Measurements from ENCODE around the gene HAP1. TPM values are rescaled to one million over a fixed set of nuclear protein-coding genes. Genes with fewer than 3 reads are reported as not detected.

Gene HAP1
- total and polyA plus RNA-seq, 2 of the 8 experiments (the other 6 are each of a cell fraction or from before 2014, with no cell fraction given): 2.3 to 3.6 TPM

- TF ChIP-seq SAP30 (IDR thresholded peaks at IDR 0.05; ENCODE audit: insufficient read depth, insufficient replicate concordance, low read length) (no peak), GTF2F1 (IDR thresholded peaks at IDR 0.05; ENCODE audit: borderline replicate concordance, low read depth, low read length) (no peak), PHF8 (conservative IDR thresholded peaks at IDR 0.05; ENCODE audit: low read depth, low read length) (no peak), SIN3A (conservative IDR thresholded peaks at IDR 0.05 in 1 of 2, IDR thresholded peaks at IDR 0.05 in 1 of 2; ENCODE audit: low read depth in 1 of 2, low read length in 2 of 2) (no peak), CTBP2 (IDR thresholded peaks at IDR 0.05; ENCODE audit: borderline replicate concordance, insufficient read depth, insufficient read length, low read length) (no peak)
These were observed 52.7 kb downstream of the HAP1 start (continued) for GRCh38 chr17:41681776-41682175.

Data from H1 (cell line).